HepG2 (cell line): ENCODE data around the gene SURF2. TPM values are rescaled to one million over a fixed set of nuclear protein-coding genes. Genes with fewer than 3 reads are reported as not detected.

Experiments used
- ATF7-NPFF ChIP-seq: sonication (generic); formaldehyde crosslinking; IDR thresholded peaks from 2 replicates; pipeline ENCODE4 v1.8.1; 2023; ENCODE audit warnings: mild to moderate bottlenecking, low read depth, missing genetic modification reagents, moderate library complexity
- GATAD2A ChIP-seq: IDR thresholded peaks from 2 replicates; pipeline ENCODE4 v1.6.1; 2016
- KLF6 ChIP-seq: IDR thresholded peaks from 2 replicates; pipeline ENCODE4 v1.8.0; 2016; ENCODE audit warnings: missing biosample characterization, missing genetic modification reagents
- KMT2A ChIP-seq: sonication (generic); formaldehyde crosslinking; IDR thresholded peaks from 2 replicates; pipeline ENCODE4 v1.4.0; 2020; ENCODE audit warnings: missing genetic modification reagents
- SAP130 ChIP-seq: IDR thresholded peaks from 2 replicates; pipeline ENCODE4 v1.6.1; 2016; ENCODE audit warnings: low read depth
- STAT5B ChIP-seq: sonication (generic); formaldehyde crosslinking; IDR thresholded peaks from 2 replicates; pipeline ENCODE4 v1.4.0; 2020; ENCODE audit warnings: missing genetic modification reagents
- ZFP90 ChIP-seq: sonication (generic); formaldehyde crosslinking; IDR thresholded peaks from 2 replicates; pipeline ENCODE4 v1.8.0; 2022; ENCODE audit warnings: missing genetic modification reagents, mild to moderate bottlenecking, inconsistent platforms, borderline replicate concordance
- ZNF143 ChIP-seq: sonication (generic); formaldehyde crosslinking; IDR thresholded peaks from 2 replicates; pipeline ENCODE4 v1.4.0; 2020; ENCODE audit warnings: missing genetic modification reagents
- ZNF251 ChIP-seq: sonication (generic); formaldehyde crosslinking; IDR thresholded peaks from 2 replicates; pipeline ENCODE4 v1.9.0; 2021; ENCODE audit warnings: mild to moderate bottlenecking, missing genetic modification reagents
- ZNF256 ChIP-seq: sonication (generic); formaldehyde crosslinking; conservative IDR thresholded peaks from 2 replicates; pipeline ENCODE4 v1.4.0; 2020; ENCODE audit warnings: missing genetic modification reagents
- ZNF549 ChIP-seq: sonication (generic); formaldehyde crosslinking; IDR thresholded peaks from 2 replicates; pipeline ENCODE4 v1.5.0; 2020; ENCODE audit warnings: missing genetic modification reagents
- ZNF782 ChIP-seq: sonication (generic); formaldehyde crosslinking; IDR thresholded peaks from 2 replicates; pipeline ENCODE4 v1.4.0; 2020; ENCODE audit warnings: missing genetic modification reagents, mild to moderate bottlenecking, borderline replicate concordance
- polyA plus RNA-seq, 8 experiments: library from polyadenylated mRNA; depleted of rRNA in 3 of 8; stranded (reverse) in 7 of 8; unstranded in 1 of 8; fragments of >200 nt; fragmentation: Illumina TruSeq in 4 of 8; extraction: Trizol in 4 of 8; gene quantifications; 2 replicates each; pipeline versions ENCODE4 v1.2.1 to v1.2.3, GENCODE V29; 2011 to 2016; ENCODE audit warnings: low read depth in 4 of 8, missing spikeins in 1 of 8, mixed read lengths in 1 of 8; ENCODE audit not compliant: insufficient read depth in 1 of 8
- total RNA-seq, 5 experiments: library from RNA; depleted of rRNA; stranded (reverse); fragments of >200 nt; fragmentation: Illumina TruSeq; extraction: Trizol; gene quantifications; 2 replicates each; pipeline ENCODE4 v1.2.3, GENCODE V29; 2016; ENCODE audit warnings: low read depth in 1 of 5
- TF ChIP-seq, protein P1 (sequence below): sonication (generic); formaldehyde crosslinking; IDR thresholded peaks from 2 replicates; pipeline ENCODE4 v1.5.1; 2020; ENCODE audit warnings: missing genetic modification reagents, mild to moderate bottlenecking, borderline replicate concordance
- TF ChIP-seq, protein P2 (sequence below): sonication (generic); formaldehyde crosslinking; IDR thresholded peaks from 2 replicates; pipeline ENCODE4 v1.5.0; 2020; ENCODE audit warnings: mild to moderate bottlenecking, missing genetic modification reagents
- TF ChIP-seq, protein P3 (sequence below): sonication (generic); formaldehyde crosslinking; IDR thresholded peaks from 2 replicates; pipeline ENCODE4 v1.8.1; 2023; ENCODE audit warnings: mild to moderate bottlenecking, missing genetic modification reagents
- TF ChIP-seq, protein P4 (sequence below): sonication (generic); formaldehyde crosslinking; IDR thresholded peaks from 2 replicates; pipeline ENCODE4 v1.8.1; 2023; ENCODE audit warnings: mild to moderate bottlenecking, missing genetic modification reagents, borderline replicate concordance
- TF ChIP-seq, protein P5 (sequence below): sonication (generic); formaldehyde crosslinking; IDR thresholded peaks from 2 replicates; pipeline ENCODE4 v1.5.1; 2020; ENCODE audit warnings: mild to moderate bottlenecking, missing genetic modification reagents, moderate library complexity
- TF ChIP-seq, protein P6 (sequence below): sonication (generic); formaldehyde crosslinking; IDR thresholded peaks from 2 replicates; pipeline ENCODE4 v1.9.0; 2021; ENCODE audit warnings: missing genetic modification reagents, borderline replicate concordance

Gene SURF2
- total and polyA plus RNA-seq, 2 of the 13 experiments (the other 11 are each of a cell fraction or from before 2014, with no cell fraction given): 6.3 to 13.6 TPM

DNA sequence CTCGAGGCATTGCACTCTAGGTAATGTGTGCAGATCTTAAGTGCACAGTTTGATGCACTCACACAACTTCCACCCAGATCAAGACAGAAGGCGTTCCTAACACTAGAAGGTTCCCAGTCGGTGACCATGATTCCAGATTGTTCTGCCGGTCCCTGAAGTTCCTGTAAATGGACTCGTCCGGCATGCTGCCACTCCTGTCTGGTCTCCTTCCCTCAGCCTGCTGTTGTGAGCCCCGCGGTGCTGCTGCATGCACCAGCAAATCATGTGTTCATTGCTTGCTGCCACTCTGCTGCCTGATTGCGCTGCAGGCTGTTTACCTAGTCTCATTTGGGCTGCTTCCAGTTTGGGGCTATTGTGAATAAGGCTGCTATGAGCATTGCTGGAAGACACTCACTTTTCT lies 31.3 kb downstream of the SURF2 start (continued):
- TF ChIP-seq ZNF256 (CRISPR knock-in tag) (no peak), GATAD2A (CRISPR knock-in tag) (no peak), SAP130 (CRISPR knock-in tag) (peak; percentile 31; the same call in 1 of the 2 replicates), ATF7-NPFF (CRISPR knock-in tag) (no peak), KLF6 (CRISPR knock-in tag) (no peak), ZNF782 (no peak), KMT2A (no peak), ZNF549 (CRISPR knock-in tag) (no peak), ZNF143 (CRISPR knock-in tag) (no peak), ZNF251 (CRISPR knock-in tag) (no peak), ZFP90 (CRISPR knock-in tag) (no peak), STAT5B (CRISPR knock-in tag) (no peak)
- TF ChIP-seq, protein P1, sequence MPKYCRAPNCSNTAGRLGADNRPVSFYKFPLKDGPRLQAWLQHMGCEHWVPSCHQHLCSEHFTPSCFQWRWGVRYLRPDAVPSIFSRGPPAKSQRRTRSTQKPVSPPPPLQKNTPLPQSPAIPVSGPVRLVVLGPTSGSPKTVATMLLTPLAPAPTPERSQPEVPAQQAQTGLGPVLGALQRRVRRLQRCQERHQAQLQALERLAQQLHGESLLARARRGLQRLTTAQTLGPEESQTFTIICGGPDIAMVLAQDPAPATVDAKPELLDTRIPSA: no peak
- TF ChIP-seq, protein P2, sequence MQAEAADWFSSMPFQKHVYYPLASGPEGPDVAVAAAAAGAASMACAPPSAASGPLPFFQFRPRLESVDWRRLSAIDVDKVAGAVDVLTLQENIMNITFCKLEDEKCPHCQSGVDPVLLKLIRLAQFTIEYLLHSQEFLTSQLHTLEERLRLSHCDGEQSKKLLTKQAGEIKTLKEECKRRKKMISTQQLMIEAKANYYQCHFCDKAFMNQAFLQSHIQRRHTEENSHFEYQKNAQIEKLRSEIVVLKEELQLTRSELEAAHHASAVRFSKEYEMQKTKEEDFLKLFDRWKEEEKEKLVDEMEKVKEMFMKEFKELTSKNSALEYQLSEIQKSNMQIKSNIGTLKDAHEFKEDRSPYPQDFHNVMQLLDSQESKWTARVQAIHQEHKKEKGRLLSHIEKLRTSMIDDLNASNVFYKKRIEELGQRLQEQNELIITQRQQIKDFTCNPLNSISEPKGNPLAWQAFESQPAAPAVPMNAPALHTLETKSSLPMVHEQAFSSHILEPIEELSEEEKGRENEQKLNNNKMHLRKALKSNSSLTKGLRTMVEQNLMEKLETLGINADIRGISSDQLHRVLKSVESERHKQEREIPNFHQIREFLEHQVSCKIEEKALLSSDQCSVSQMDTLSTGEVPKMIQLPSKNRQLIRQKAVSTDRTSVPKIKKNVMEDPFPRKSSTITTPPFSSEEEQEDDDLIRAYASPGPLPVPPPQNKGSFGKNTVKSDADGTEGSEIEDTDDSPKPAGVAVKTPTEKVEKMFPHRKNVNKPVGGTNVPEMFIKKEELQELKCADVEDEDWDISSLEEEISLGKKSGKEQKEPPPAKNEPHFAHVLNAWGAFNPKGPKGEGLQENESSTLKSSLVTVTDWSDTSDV (CRISPR knock-in tag): no peak
- TF ChIP-seq, protein P3, sequence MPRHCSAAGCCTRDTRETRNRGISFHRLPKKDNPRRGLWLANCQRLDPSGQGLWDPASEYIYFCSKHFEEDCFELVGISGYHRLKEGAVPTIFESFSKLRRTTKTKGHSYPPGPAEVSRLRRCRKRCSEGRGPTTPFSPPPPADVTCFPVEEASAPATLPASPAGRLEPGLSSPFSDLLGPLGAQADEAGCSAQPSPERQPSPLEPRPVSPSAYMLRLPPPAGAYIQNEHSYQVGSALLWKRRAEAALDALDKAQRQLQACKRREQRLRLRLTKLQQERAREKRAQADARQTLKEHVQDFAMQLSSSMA (CRISPR knock-in tag): peak; percentile 42; the same call in 1 of the 2 replicates
- TF ChIP-seq, protein P4, sequence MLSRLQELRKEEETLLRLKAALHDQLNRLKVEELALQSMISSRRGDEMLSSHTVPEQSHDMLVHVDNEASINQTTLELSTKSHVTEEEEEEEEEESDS (CRISPR knock-in tag): no peak
- TF ChIP-seq, protein P5, sequence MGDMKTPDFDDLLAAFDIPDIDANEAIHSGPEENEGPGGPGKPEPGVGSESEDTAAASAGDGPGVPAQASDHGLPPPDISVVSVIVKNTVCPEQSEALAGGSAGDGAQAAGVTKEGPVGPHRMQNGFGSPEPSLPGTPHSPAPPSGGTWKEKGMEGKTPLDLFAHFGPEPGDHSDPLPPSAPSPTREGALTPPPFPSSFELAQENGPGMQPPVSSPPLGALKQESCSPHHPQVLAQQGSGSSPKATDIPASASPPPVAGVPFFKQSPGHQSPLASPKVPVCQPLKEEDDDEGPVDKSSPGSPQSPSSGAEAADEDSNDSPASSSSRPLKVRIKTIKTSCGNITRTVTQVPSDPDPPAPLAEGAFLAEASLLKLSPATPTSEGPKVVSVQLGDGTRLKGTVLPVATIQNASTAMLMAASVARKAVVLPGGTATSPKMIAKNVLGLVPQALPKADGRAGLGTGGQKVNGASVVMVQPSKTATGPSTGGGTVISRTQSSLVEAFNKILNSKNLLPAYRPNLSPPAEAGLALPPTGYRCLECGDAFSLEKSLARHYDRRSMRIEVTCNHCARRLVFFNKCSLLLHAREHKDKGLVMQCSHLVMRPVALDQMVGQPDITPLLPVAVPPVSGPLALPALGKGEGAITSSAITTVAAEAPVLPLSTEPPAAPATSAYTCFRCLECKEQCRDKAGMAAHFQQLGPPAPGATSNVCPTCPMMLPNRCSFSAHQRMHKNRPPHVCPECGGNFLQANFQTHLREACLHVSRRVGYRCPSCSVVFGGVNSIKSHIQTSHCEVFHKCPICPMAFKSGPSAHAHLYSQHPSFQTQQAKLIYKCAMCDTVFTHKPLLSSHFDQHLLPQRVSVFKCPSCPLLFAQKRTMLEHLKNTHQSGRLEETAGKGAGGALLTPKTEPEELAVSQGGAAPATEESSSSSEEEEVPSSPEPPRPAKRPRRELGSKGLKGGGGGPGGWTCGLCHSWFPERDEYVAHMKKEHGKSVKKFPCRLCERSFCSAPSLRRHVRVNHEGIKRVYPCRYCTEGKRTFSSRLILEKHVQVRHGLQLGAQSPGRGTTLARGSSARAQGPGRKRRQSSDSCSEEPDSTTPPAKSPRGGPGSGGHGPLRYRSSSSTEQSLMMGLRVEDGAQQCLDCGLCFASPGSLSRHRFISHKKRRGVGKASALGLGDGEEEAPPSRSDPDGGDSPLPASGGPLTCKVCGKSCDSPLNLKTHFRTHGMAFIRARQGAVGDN (CRISPR knock-in tag): peak; percentile 80
- TF ChIP-seq, protein P6, sequence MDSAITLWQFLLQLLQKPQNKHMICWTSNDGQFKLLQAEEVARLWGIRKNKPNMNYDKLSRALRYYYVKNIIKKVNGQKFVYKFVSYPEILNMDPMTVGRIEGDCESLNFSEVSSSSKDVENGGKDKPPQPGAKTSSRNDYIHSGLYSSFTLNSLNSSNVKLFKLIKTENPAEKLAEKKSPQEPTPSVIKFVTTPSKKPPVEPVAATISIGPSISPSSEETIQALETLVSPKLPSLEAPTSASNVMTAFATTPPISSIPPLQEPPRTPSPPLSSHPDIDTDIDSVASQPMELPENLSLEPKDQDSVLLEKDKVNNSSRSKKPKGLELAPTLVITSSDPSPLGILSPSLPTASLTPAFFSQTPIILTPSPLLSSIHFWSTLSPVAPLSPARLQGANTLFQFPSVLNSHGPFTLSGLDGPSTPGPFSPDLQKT (CRISPR knock-in tag): no peak
